ENCODE measurements around the gene CDH9.

- no peak for TF ChIP-seq CTCF (IDR thresholded peaks at IDR 0.05)
- TF ChIP-seq EZH2 (IDR thresholded peaks at IDR 0.05; ENCODE audit: borderline replicate concordance, insufficient read depth, low read depth, low read length, poor library complexity, severe bottlenecking): no peak
These were observed 97.4 kb downstream of the CDH9 start for GRCh38 chr5:26940994-26941393.
